CMK (cell line): ENCODE measurements around the gene DBF4B.
A peak's percentile ranks its signal among the peaks of the same experiment; 100 is the strongest.

Experiments used
- DNase-seq: peaks from one replicate; pipeline ENCODE4 v3.0.0-alpha.2; 2010; ENCODE audit warnings: low read depth

Gene DBF4B

GRCh38 chr17:44777394-44778348 lies 69.2 kb downstream of the DBF4B start:
- DNase-seq: no peak

- DNase-seq: no peak
Measured at GRCh38 chr17:44778656-44779210, 70.3 kb downstream of the DBF4B start.

- peak; percentile 45 for DNase-seq
Measured at GRCh38 chr17:44779211-44780025, 71.0 kb downstream of the DBF4B start.

- DNase-seq: no peak
Measured at GRCh38 chr17:44780161-44780560, 71.7 kb downstream of the DBF4B start.

GRCh38 chr17:44780845-44781480 lies 72.5 kb downstream of the DBF4B start:
- no peak for DNase-seq

GRCh38 chr17:44781551-44782325 lies 73.3 kb downstream of the DBF4B start:
- no peak for DNase-seq

- no peak for DNase-seq
Measured at GRCh38 chr17:44782326-44782850, 73.9 kb downstream of the DBF4B start.

GRCh38 chr17:44785921-44786320 lies 77.5 kb downstream of the DBF4B start:
- DNase-seq: no peak

- DNase-seq: no peak
Measured at GRCh38 chr17:44786551-44787081, 78.2 kb downstream of the DBF4B start.

- DNase-seq: no peak
Measured at GRCh38 chr17:44787271-44787940, 78.9 kb downstream of the DBF4B start.

- no peak for DNase-seq
Measured at GRCh38 chr17:44788139-44788538, 79.7 kb downstream of the DBF4B start.

- no peak for DNase-seq
Measured at GRCh38 chr17:44792276-44792675, 83.8 kb downstream of the DBF4B start.

GRCh38 chr17:44793885-44794842 lies 85.7 kb downstream of the DBF4B start:
- no peak for DNase-seq

- no peak for DNase-seq
Measured at GRCh38 chr17:44794851-44795413, 86.5 kb downstream of the DBF4B start.

- no peak for DNase-seq
Measured at GRCh38 chr17:44795421-44795820, 87.0 kb downstream of the DBF4B start.

- no peak for DNase-seq
Measured at GRCh38 chr17:44795928-44796327, 87.5 kb downstream of the DBF4B start.

GRCh38 chr17:44796731-44797130 lies 88.3 kb downstream of the DBF4B start:
- DNase-seq: no peak

GRCh38 chr17:44797802-44798201 lies 89.3 kb downstream of the DBF4B start:
- no peak for DNase-seq

- no peak for DNase-seq
Measured at GRCh38 chr17:44798356-44798755, 89.9 kb downstream of the DBF4B start.
